Measurements from ENCODE around the gene ESF1. TPM values are rescaled to one million over a fixed set of nuclear protein-coding genes. Genes with fewer than 3 reads are reported as not detected.

Gene ESF1
- total and polyA plus RNA-seq, 2 donors (not counting 1 experiment from before 2014, with no cell fraction given): 0.81 to 13.9 TPM

GRCh38 chr20:13687815-13688214, 96.9 kb downstream of the ESF1 start:
- TF ChIP-seq CTCF (IDR thresholded peaks at IDR 0.05) (no peak), EZH2 (IDR thresholded peaks at IDR 0.05; ENCODE audit: borderline replicate concordance, insufficient read depth, low read depth, low read length, poor library complexity, severe bottlenecking) (no peak)
- H3K27ac ChIP-seq (ENCODE audit: low read length in 2 of 2): no peak overlapping the region
- H2AFZ ChIP-seq (ENCODE audit: insufficient read depth, low read depth, low read length, poor library complexity, severe bottlenecking): no peak overlapping the region
- no peaks in the 10 kb centered on the region for H4K20me1 ChIP-seq (ENCODE audit: control insufficient read depth, insufficient read depth, low read length, poor library complexity, severe bottlenecking)
- intact Hi-C loops (cut with micrococcal nuclease): no loop called here
- H3K27ac Mint-ChIP-seq: no peak overlapping the region
- no peaks in the 10 kb centered on the region for H3K9me3 ChIP-seq (ENCODE audit: control extremely low read depth in 1 of 3, control insufficient read depth in 2 of 3, insufficient read depth in 1 of 3, low read length in 2 of 3)
- H3K9me3 Mint-ChIP-seq (ENCODE audit: insufficient read depth): no peaks in the 10 kb centered on the region
- ATAC-seq (ENCODE audit: low read depth) (no peak), DNase-seq (no peak)
- no peak overlapping the region for H3K4me2 ChIP-seq (replicated peaks; ENCODE audit: low read depth, low read length, poor library complexity, severe bottlenecking)
- CTCF ChIA-PET: no interaction called here
- peaks cover 27% of the 10 kb centered on the region for H3K4me1 Mint-ChIP-seq
- no peaks in the 10 kb centered on the region for H3K79me2 ChIP-seq (ENCODE audit: control insufficient read depth, insufficient read depth, low read length)
- no peak overlapping the region for H3K4me3 ChIP-seq (ENCODE audit: control extremely low read depth in 1 of 5, extremely low read depth in 1 of 5, insufficient read depth in 1 of 5, low read depth in 2 of 5, low read length in 4 of 5)
- H3K9ac ChIP-seq (ENCODE audit: low read length): no peak overlapping the region
- no peaks in the 10 kb centered on the region for H3K27me3 ChIP-seq (replicated peaks in 1 of 4; ENCODE audit: control extremely low read depth in 1 of 4, control insufficient read depth in 3 of 4, insufficient read depth in 4 of 4, low read length in 3 of 4)
- POLR2A ChIA-PET: no interaction called here
- H3K27me3 Mint-ChIP-seq: no peaks in the 10 kb centered on the region
- WGBS (ENCODE audit: insufficient coverage): 80% methylated on average over 1 of the region's 3 CpGs
- no peaks in the 10 kb centered on the region for H3K36me3 ChIP-seq (replicated peaks in 1 of 2; ENCODE audit: control extremely low read depth in 1 of 2, control insufficient read depth in 1 of 2, extremely low read depth in 1 of 2, insufficient read depth in 2 of 2, low read length in 1 of 2)
- H3K4me1 ChIP-seq (ENCODE audit: control insufficient read depth in 2 of 2, insufficient read depth in 2 of 2, low read length in 2 of 2): peaks cover 23 to 28% of the 10 kb centered on the region in 2 donors
- H3K4me3 Mint-ChIP-seq: no peak overlapping the region

GRCh38 chr20:13685623-13686022, 99.1 kb downstream of the ESF1 start:
- no peaks in the 10 kb centered on the region for H3K9me3 ChIP-seq (ENCODE audit: control extremely low read depth in 1 of 3, control insufficient read depth in 2 of 3, insufficient read depth in 1 of 3, low read length in 2 of 3)
- H4K20me1 ChIP-seq (ENCODE audit: control insufficient read depth, insufficient read depth, low read length, poor library complexity, severe bottlenecking): no peaks in the 10 kb centered on the region
- no peak overlapping the region for H3K4me3 Mint-ChIP-seq
- no peak overlapping the region for H3K27ac Mint-ChIP-seq
- peaks cover 27% of the 10 kb centered on the region for H3K4me1 Mint-ChIP-seq
- H3K79me2 ChIP-seq (ENCODE audit: control insufficient read depth, insufficient read depth, low read length): no peaks in the 10 kb centered on the region
- WGBS (ENCODE audit: insufficient coverage): 100% methylated on average over 2 of the region's 2 CpGs
- no peak overlapping the region for H3K27ac ChIP-seq (ENCODE audit: low read length in 2 of 2)
- H3K4me3 ChIP-seq (ENCODE audit: control extremely low read depth in 1 of 5, extremely low read depth in 1 of 5, insufficient read depth in 1 of 5, low read depth in 2 of 5, low read length in 4 of 5): no peak overlapping the region
- no peaks in the 10 kb centered on the region for H3K36me3 ChIP-seq (replicated peaks in 1 of 2; ENCODE audit: control extremely low read depth in 1 of 2, control insufficient read depth in 1 of 2, extremely low read depth in 1 of 2, insufficient read depth in 2 of 2, low read length in 1 of 2)
- POLR2A ChIA-PET: no interaction called here
- TF ChIP-seq CTCF (IDR thresholded peaks at IDR 0.05): peak; percentile 67
- no peak for TF ChIP-seq EZH2 (IDR thresholded peaks at IDR 0.05; ENCODE audit: borderline replicate concordance, insufficient read depth, low read depth, low read length, poor library complexity, severe bottlenecking)
- H3K4me2 ChIP-seq (replicated peaks; ENCODE audit: low read depth, low read length, poor library complexity, severe bottlenecking): peak overlapping the region; percentile 34
- no peaks in the 10 kb centered on the region for H3K9me3 Mint-ChIP-seq (ENCODE audit: insufficient read depth)
- no peak overlapping the region for H2AFZ ChIP-seq (ENCODE audit: insufficient read depth, low read depth, low read length, poor library complexity, severe bottlenecking)
- intact Hi-C loops (cut with micrococcal nuclease): no loop called here
- H3K9ac ChIP-seq (ENCODE audit: low read length): no peak overlapping the region
- no peaks in the 10 kb centered on the region for H3K27me3 Mint-ChIP-seq
- peaks cover 23 to 28% of the 10 kb centered on the region in 2 donors for H3K4me1 ChIP-seq (ENCODE audit: control insufficient read depth in 2 of 2, insufficient read depth in 2 of 2, low read length in 2 of 2)
- H3K27me3 ChIP-seq (replicated peaks in 1 of 4; ENCODE audit: control extremely low read depth in 1 of 4, control insufficient read depth in 3 of 4, insufficient read depth in 4 of 4, low read length in 3 of 4): no peaks in the 10 kb centered on the region
- no peak for ATAC-seq (ENCODE audit: low read depth)
- no peak for DNase-seq
- CTCF ChIA-PET: no interaction called here
